ENCODE data around the gene INPP5D. TPM values are rescaled to one million over a fixed set of nuclear protein-coding genes. Genes with fewer than 3 reads are reported as not detected.

The INPP5D gene
- total RNA-seq, 1 experiment from 2014 or later: 17.2 TPM

GRCh38 chr2:233202531-233202944 lies 142.4 kb downstream of the INPP5D start (continued):
- TF ChIP-seq ELF4 (CRISPR knock-in tag; IDR thresholded peaks at IDR 0.05; ENCODE audit: low read depth): no peak

- H3K36me3 Mint-ChIP-seq: peaks cover 22% of the 10 kb centered on the region
- H3K9me3 Mint-ChIP-seq: peaks cover 17% of the 10 kb centered on the region
- ChIA-PET POLR2A (no interaction called here), CTCF (no interaction called here)
- H3K27ac Mint-ChIP-seq: no peak overlapping the region
- ATAC-seq: no peak
- TF ChIP-seq ATF6 (CRISPR knock-in tag; IDR thresholded peaks at IDR 0.05): no peak
- no peak for TF ChIP-seq MYBL2 (CRISPR knock-in tag; IDR thresholded peaks at IDR 0.05)
- no peak for TF ChIP-seq CREM (CRISPR knock-in tag; IDR thresholded peaks at IDR 0.05)
- H3K27me3 Mint-ChIP-seq (ENCODE audit: low read depth): peaks cover 26% of the 10 kb centered on the region
- H3K4me1 Mint-ChIP-seq: peaks cover 10% of the 10 kb centered on the region
- no peak for DNase-seq (ENCODE audit: low spot score)
- no peak overlapping the region for H3K4me3 Mint-ChIP-seq
These were observed 142.9 kb downstream of the INPP5D start for GRCh38 chr2:233203060-233203459.

GRCh38 chr2:233204286-233204936 lies 144.3 kb downstream of the INPP5D start:
- Mint-ChIP-seq H3K4me3 (no peak overlapping the region), H3K27ac (peak overlapping the region; percentile 36; the same call in 1 of the 2 replicates), H3K9me3 (peaks cover 17% of the 10 kb centered on the region), H3K36me3 (peaks cover 22% of the 10 kb centered on the region), H3K4me1 (peaks cover 24% of the 10 kb centered on the region), H3K27me3 (ENCODE audit: low read depth) (peaks cover 26% of the 10 kb centered on the region)
- CTCF ChIA-PET: no interaction called here
- POLR2A ChIA-PET: no interaction called here
- DNase-seq (ENCODE audit: low spot score): no peak
- no peak for ATAC-seq
- TF ChIP-seq ZMAT4 (CRISPR knock-in tag; IDR thresholded peaks at IDR 0.05) (no peak), PRRX2 (CRISPR knock-in tag; IDR thresholded peaks at IDR 0.05) (no peak), IRF2 (CRISPR knock-in tag; IDR thresholded peaks at IDR 0.05; ENCODE audit: borderline replicate concordance, low read depth) (no peak), MAX (CRISPR knock-in tag; IDR thresholded peaks at IDR 0.05) (no peak), ZNF281 (CRISPR knock-in tag; IDR thresholded peaks at IDR 0.05) (no peak), IRF1 (CRISPR knock-in tag; IDR thresholded peaks at IDR 0.05) (no peak)

GRCh38 chr2:233208382-233209116 lies 148.4 kb downstream of the INPP5D start:
- peaks cover 4% of the 10 kb centered on the region for H3K27me3 Mint-ChIP-seq (ENCODE audit: low read depth)
- ATAC-seq (no peak), DNase-seq (ENCODE audit: low spot score) (no peak)
- peak overlapping the region; percentile 95; the same call in 1 of the 2 replicates for H3K27ac Mint-ChIP-seq
- peaks cover 41% of the 10 kb centered on the region for H3K4me1 Mint-ChIP-seq
- peaks cover 9% of the 10 kb centered on the region for H3K36me3 Mint-ChIP-seq
- CTCF ChIA-PET: interaction anchor here (1.1 to 2.0 kb wide), 3 partner anchors 109 to 180 kb away, joined by 4 to 9 read pairs (median 4); no protein-coding TSS in a partner anchor
- peaks cover 5% of the 10 kb centered on the region for H3K9me3 Mint-ChIP-seq
- POLR2A ChIA-PET: no interaction called here
- peak overlapping the region; percentile 33; the same call in 1 of the 2 replicates for H3K4me3 Mint-ChIP-seq
- TF ChIP-seq HMGXB4 (CRISPR knock-in tag; IDR thresholded peaks at IDR 0.05) (no peak), MXD4 (CRISPR knock-in tag; IDR thresholded peaks at IDR 0.05; ENCODE audit: borderline replicate concordance) (no peak), ZNF138 (CRISPR knock-in tag; conservative IDR thresholded peaks at IDR 0.05) (no peak), HMGA2 (CRISPR knock-in tag; IDR thresholded peaks at IDR 0.05) (no peak), GRHL2 (CRISPR knock-in tag; IDR thresholded peaks at IDR 0.05; ENCODE audit: insufficient replicate concordance, severe bottlenecking) (no peak), PREB (CRISPR knock-in tag; IDR thresholded peaks at IDR 0.05; ENCODE audit: borderline replicate concordance) (no peak)

Measured in WTC11 (cell line).